Parathyroid adenoma (tissue), 2 donors: Measurements from ENCODE around the gene TRIM49D2.
"Not testable (repeated sequence)": the region's sequence is repeated elsewhere in the genome, so short reads cannot be mapped to it uniquely, and the experiment has no call there.

Experiments
- H2AFZ ChIP-seq: fragments of 300-600 bp; sonication (generic); one replicate; pipeline ENCODE4 v1.7.0; 2017; ENCODE audit warnings: antibody characterized with exemption, mild to moderate bottlenecking
- H3K27ac ChIP-seq: fragments of 300-600 bp; sonication (generic); one replicate; pipeline ENCODE4 v1.7.0; 2017
- H3K27me3 ChIP-seq: fragments of 300-600 bp; sonication (generic); one replicate; pipeline ENCODE4 v1.7.0; 2017; ENCODE audit warnings: low read length; ENCODE audit not compliant: control insufficient read depth, insufficient read depth
- H3K36me3 ChIP-seq: fragments of 300-600 bp; sonication (generic); one replicate; pipeline ENCODE4 v1.7.0; 2017; ENCODE audit warnings: low read length; ENCODE audit not compliant: control insufficient read depth, insufficient read depth
- H3K4me1 ChIP-seq: fragments of 300-600 bp; sonication (generic); one replicate; pipeline ENCODE4 v1.7.0; 2017; ENCODE audit warnings: control low read depth
- H3K4me2 ChIP-seq: fragments of 300-600 bp; sonication (generic); one replicate; pipeline ENCODE4 v1.7.0; 2017; ENCODE audit warnings: low read length
- H3K4me3 ChIP-seq: fragments of 300-600 bp; sonication (generic); one replicate; pipeline ENCODE4 v1.7.0; 2017; ENCODE audit warnings: low read depth, low read length
- H3K79me2 ChIP-seq: fragments of 300-600 bp; sonication (generic); one replicate; pipeline ENCODE4 v1.7.0; 2017; ENCODE audit warnings: control low read depth
- H3K9ac ChIP-seq: fragments of 300-600 bp; sonication (generic); one replicate; pipeline ENCODE4 v1.7.0; 2017; ENCODE audit warnings: mild to moderate bottlenecking
- H3K9me3 ChIP-seq: fragments of 300-600 bp; sonication (generic); one replicate; pipeline ENCODE4 v1.7.0; 2017; ENCODE audit warnings: low read length; ENCODE audit not compliant: control insufficient read depth
- TF ChIP-seq, protein P1 (sequence below): fragments of 300-600 bp; sonication (generic); IDR thresholded peaks from one replicate; pipeline ENCODE4 v1.7.0; 2017; ENCODE audit warnings: antibody characterized with exemption, mild to moderate bottlenecking
- donor health status: primary hyperparathyroidism.

TRIM49D2 gene, protein sequence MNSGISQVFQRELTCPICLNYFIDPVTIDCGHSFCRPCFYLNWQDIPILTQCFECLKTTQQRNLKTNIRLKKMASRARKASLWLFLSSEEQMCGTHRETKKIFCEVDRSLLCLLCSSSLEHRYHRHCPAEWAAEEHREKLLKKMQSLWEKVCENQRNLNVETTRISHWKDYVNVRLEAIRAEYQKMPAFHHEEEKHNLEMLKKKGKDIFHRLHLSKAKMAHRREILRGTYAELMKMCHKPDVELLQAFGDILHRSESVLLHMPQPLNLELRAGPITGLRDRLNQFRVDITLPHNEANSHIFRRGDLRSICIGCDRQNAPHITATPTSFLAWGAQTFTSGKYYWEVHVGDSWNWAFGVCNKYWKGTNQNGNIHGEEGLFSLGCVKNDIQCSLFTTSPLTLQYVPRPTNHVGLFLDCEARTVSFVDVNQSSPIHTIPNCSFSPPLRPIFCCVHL

DNA sequence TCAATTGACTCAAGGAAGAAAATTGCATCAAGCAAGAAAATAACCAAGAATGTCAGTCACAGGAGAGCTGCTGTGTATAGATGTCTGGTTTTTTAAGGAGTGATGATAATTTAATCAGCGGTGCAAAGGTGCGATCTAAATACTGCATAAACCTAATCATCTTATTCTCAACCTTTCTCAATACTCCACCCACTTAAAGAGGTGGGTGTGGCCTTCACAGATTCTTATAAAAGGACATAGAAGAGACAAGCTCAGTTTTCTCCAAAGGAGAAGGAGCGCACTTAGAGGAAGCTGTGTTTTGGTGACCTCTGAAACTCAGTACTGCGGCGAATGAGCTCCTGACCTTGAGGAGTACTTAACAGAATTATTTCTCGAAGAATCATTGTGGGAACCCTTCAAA lies at the start of gene TRIM49D2:
TSS of gene TRIM49D2 (plus strand) at position 301 of the 400 bp plus-strand sequence. CDS start 2,698 bp downstream, outside the sequence.
- H3K4me1 ChIP-seq, H3K9ac ChIP-seq, H3K79me2 ChIP-seq, H3K4me2 ChIP-seq, H3K27me3 ChIP-seq, H3K9me3 ChIP-seq, H3K27ac ChIP-seq, H2AFZ ChIP-seq, H3K4me3 ChIP-seq, H3K36me3 ChIP-seq: not testable (repeated sequence)

DNA sequence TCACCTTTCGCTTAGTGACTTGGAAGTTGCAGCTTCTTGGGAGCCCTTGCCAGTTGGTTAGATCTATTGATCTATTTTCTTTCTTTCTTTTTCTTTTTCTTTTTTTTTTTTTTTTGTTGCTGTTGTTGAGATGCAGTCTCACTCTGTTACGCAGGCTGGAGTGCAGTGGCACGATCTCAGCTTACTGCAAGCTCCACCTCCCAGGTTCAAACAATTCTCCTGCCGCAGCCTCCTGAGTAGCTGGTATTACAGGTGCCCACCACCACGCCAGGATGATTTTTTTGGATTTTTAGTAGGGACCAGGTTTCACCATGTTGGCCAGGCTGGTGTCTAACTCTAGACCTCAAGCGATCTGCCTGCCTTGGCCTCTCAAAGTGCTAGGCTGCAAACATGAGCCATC lies 46.4 kb upstream of the TRIM49D2 start:
- not testable (repeated sequence) for H3K27ac ChIP-seq, H3K4me1 ChIP-seq, H2AFZ ChIP-seq, H3K27me3 ChIP-seq, H3K4me2 ChIP-seq, H3K4me3 ChIP-seq, H3K9me3 ChIP-seq, H3K9ac ChIP-seq, H3K36me3 ChIP-seq, H3K79me2 ChIP-seq

DNA sequence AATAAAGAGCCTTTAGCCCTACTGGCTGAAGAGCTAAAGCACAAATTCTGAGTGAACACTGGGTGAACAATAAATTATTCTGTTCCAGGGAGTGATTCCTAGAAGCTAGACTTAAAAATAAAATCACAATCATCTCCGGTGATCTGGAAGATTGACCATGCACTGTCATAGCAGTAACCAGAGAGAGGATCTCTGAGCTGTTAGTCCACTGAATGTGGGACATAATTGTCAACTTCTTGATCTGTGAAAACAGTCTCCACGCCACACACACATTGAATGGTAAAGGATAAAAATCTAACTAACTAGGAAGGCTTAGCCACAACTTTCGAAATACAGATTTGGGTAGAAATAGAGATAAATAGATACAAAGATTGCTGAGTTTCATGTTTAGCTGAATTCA lies 30.6 kb upstream of the TRIM49D2 start:
- not testable (repeated sequence) for H3K9ac ChIP-seq, H2AFZ ChIP-seq, H3K9me3 ChIP-seq

DNA sequence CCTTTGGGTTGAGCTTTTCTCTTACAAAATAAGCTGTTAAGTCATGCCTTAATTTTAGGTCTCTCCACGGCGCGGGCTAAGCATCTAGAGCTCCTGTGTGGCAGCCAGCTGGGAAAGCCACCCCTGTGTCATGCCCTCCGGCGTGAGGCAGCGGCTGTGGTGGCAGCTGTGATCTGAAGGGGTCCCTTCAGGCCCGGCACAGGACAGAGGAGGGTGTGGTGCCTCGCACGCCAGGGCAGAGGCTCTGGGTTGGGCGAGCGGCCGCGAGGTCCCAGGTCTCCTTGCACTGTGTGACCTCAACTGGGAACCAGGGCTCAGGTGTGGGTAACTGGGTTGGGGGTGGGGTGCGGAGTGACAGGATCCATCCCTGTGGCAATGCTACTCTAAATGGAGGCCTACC lies 23.1 kb upstream of the TRIM49D2 start:
- not testable (repeated sequence) for H3K27ac ChIP-seq, H3K9me3 ChIP-seq, H3K4me3 ChIP-seq, H3K4me1 ChIP-seq, H3K9ac ChIP-seq, H2AFZ ChIP-seq, H3K79me2 ChIP-seq, H3K4me2 ChIP-seq, H3K27me3 ChIP-seq, H3K36me3 ChIP-seq

More for the DNA sequence above, 30.6 kb upstream of the TRIM49D2 start:
- H3K4me1 ChIP-seq, H3K36me3 ChIP-seq, H3K4me2 ChIP-seq, H3K4me3 ChIP-seq, H3K79me2 ChIP-seq, H3K27me3 ChIP-seq, H3K27ac ChIP-seq: not testable (repeated sequence)

DNA sequence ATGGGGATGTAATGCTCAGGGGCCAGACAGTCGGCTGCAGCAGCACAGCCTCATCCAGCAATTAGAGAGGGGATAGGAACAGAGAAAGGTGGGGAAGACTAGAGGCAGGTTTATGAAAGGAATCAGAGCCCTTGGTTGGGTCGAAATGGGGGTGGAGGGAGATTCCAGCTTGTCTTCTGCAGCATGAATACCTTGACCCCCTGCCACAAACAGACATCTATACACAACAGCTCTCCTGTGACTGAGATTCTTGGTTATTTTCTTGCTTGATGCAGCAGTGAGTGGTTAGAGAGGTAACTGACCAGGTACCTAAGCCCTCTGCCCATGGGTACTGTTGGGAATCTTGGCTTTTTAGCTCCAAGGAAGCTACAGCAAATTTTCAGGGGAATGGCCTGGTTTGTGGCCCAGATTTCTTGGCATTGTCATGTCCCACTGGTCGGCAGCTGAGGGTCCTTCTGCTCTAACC lies 1.6 kb upstream of the TRIM49D2 start, which contains the start of gene TRIM49D1:
TSS of gene TRIM49D1 (minus strand) at position 51 of the 466 bp plus-strand sequence. CDS start 4,535 bp downstream, outside the sequence.
- Histone ChIP-seq H3K4me2 (no peak within 1 kb of the TSS), H3K9ac (no peak within 1 kb of the TSS), H3K9me3 (no peaks in the 10 kb centered on the region), H3K27me3 (no peaks in the 10 kb centered on the region), H3K4me3 (no peak within 1 kb of the TSS), H3K36me3 (no peaks in the 10 kb centered on the region), H3K27ac (no peak within 1 kb of the TSS), H3K4me1 (no peaks in the 10 kb centered on the region), H3K79me2 (no peaks in the 10 kb centered on the region), H2AFZ (no peak within 1 kb of the TSS)
- TF ChIP-seq, protein P1, sequence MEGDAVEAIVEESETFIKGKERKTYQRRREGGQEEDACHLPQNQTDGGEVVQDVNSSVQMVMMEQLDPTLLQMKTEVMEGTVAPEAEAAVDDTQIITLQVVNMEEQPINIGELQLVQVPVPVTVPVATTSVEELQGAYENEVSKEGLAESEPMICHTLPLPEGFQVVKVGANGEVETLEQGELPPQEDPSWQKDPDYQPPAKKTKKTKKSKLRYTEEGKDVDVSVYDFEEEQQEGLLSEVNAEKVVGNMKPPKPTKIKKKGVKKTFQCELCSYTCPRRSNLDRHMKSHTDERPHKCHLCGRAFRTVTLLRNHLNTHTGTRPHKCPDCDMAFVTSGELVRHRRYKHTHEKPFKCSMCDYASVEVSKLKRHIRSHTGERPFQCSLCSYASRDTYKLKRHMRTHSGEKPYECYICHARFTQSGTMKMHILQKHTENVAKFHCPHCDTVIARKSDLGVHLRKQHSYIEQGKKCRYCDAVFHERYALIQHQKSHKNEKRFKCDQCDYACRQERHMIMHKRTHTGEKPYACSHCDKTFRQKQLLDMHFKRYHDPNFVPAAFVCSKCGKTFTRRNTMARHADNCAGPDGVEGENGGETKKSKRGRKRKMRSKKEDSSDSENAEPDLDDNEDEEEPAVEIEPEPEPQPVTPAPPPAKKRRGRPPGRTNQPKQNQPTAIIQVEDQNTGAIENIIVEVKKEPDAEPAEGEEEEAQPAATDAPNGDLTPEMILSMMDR, result no peak

DNA sequence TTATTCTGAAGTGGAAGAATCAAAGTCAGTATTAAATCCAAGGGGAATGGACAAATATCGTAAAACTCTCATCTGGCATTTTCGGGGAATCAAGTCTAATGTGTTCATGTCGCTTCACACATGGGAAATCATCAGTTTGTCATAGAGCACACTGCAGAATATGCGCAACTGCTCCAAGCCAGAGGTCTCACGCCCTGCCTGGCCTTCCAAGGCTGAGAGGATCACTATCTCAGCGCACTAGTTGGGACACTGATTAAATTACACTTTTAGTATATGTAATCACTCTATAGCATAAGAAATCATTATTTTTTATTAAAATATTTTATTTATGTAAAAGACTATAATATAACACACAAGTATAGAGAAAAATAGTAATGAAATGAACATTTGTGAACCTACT lies 37.0 kb downstream of the TRIM49D2 start:
- H3K36me3 ChIP-seq, H3K4me2 ChIP-seq: not testable (repeated sequence)

GRCh38 chr11:89965737-89966136 lies 41.9 kb downstream of the TRIM49D2 start, which contains the start of gene TRIM64:
Gene TRIM64 (plus strand): TSS chr11:89966037. CDS start chr11:89968504, 2,467 bp downstream.
- not testable (repeated sequence) for H3K4me3 ChIP-seq, H3K4me1 ChIP-seq, H3K9me3 ChIP-seq, H3K4me2 ChIP-seq, H3K27ac ChIP-seq, H3K36me3 ChIP-seq, H3K27me3 ChIP-seq, H3K9ac ChIP-seq, H2AFZ ChIP-seq, H3K79me2 ChIP-seq

More for the DNA sequence above, 37.0 kb downstream of the TRIM49D2 start:
- not testable (repeated sequence) for H3K79me2 ChIP-seq, H3K9ac ChIP-seq, H3K4me1 ChIP-seq, H3K9me3 ChIP-seq, H3K4me3 ChIP-seq, H2AFZ ChIP-seq, H3K27ac ChIP-seq, H3K27me3 ChIP-seq
